Measurements from ENCODE around the gene GPR107.
A peak's percentile ranks its signal among the peaks of the same experiment; 100 is the strongest.
"Not testable (repeated sequence)": the region's sequence is repeated elsewhere in the genome, so short reads cannot be mapped to it uniquely, and the experiment has no call there.

Gene GPR107

GRCh38 chr9:130013326-130013725, 40.4 kb upstream of the GPR107 start:
- no peak for DNase-seq
- H3K27me3 ChIP-seq (replicated peaks) = no peaks in the 10 kb centered on the region
- no peaks in the 10 kb centered on the region for H3K36me3 ChIP-seq (replicated peaks)
- TF ChIP-seq CTCF (IDR thresholded peaks at IDR 0.05; ENCODE audit: low read depth, low read length, missing control alignments) = no peak
- H3K4me3 ChIP-seq (ENCODE audit: low read depth, low read length) = no peak overlapping the region
- in situ Hi-C loops (cut with HindIII; ENCODE audit: low pct_ligation_motif_present, low sequenced_read_pairs) = no loop called here
- no peak overlapping the region for H3K27ac ChIP-seq

- in situ Hi-C loops (cut with HindIII; ENCODE audit: low pct_ligation_motif_present, low sequenced_read_pairs) = no loop called here
- no peak for TF ChIP-seq CTCF (IDR thresholded peaks at IDR 0.05; ENCODE audit: low read depth, low read length, missing control alignments)
- DNase-seq = no peak
- no peaks in the 10 kb centered on the region for H3K27me3 ChIP-seq (replicated peaks)
- no peak overlapping the region for H3K27ac ChIP-seq
- no peak overlapping the region for H3K4me3 ChIP-seq (ENCODE audit: low read depth, low read length)
- no peaks in the 10 kb centered on the region for H3K36me3 ChIP-seq (replicated peaks)
Observed at GRCh38 chr9:130015353-130016019, 38.2 kb upstream of the GPR107 start.

- no peaks in the 10 kb centered on the region for H3K36me3 ChIP-seq (replicated peaks)
- in situ Hi-C loops (cut with HindIII; ENCODE audit: low pct_ligation_motif_present, low sequenced_read_pairs) = no loop called here
- H3K27ac ChIP-seq = peak overlapping the region; percentile 70
- TF ChIP-seq CTCF (IDR thresholded peaks at IDR 0.05; ENCODE audit: low read depth, low read length, missing control alignments) = no peak
- no peaks in the 10 kb centered on the region for H3K27me3 ChIP-seq (replicated peaks)
- DNase-seq = no peak
- no peak overlapping the region for H3K4me3 ChIP-seq (ENCODE audit: low read depth, low read length)
Observed at GRCh38 chr9:130017076-130017475, 36.6 kb upstream of the GPR107 start.

GRCh38 chr9:130017510-130017909, 36.2 kb upstream of the GPR107 start:
- H3K36me3 ChIP-seq (replicated peaks); DNase-seq; H3K4me3 ChIP-seq (ENCODE audit: low read depth, low read length); H3K27me3 ChIP-seq (replicated peaks); in situ Hi-C loops (cut with HindIII; ENCODE audit: low pct_ligation_motif_present, low sequenced_read_pairs): not testable (repeated sequence)
- peak overlapping the region; percentile 70 for H3K27ac ChIP-seq

GRCh38 chr9:130018265-130018664, 35.4 kb upstream of the GPR107 start:
- no peak overlapping the region for H3K4me3 ChIP-seq (ENCODE audit: low read depth, low read length)
- no peaks in the 10 kb centered on the region for H3K27me3 ChIP-seq (replicated peaks)
- DNase-seq = no peak
- no peak for TF ChIP-seq CTCF (IDR thresholded peaks at IDR 0.05; ENCODE audit: low read depth, low read length, missing control alignments)
- in situ Hi-C loops (cut with HindIII; ENCODE audit: low pct_ligation_motif_present, low sequenced_read_pairs) = no loop called here
- no peaks in the 10 kb centered on the region for H3K36me3 ChIP-seq (replicated peaks)
- H3K27ac ChIP-seq = no peak overlapping the region

GRCh38 chr9:130020618-130021017, 33.1 kb upstream of the GPR107 start:
- H3K4me3 ChIP-seq (ENCODE audit: low read depth, low read length) = no peak overlapping the region
- no peaks in the 10 kb centered on the region for H3K36me3 ChIP-seq (replicated peaks)
- in situ Hi-C loops (cut with HindIII; ENCODE audit: low pct_ligation_motif_present, low sequenced_read_pairs) = no loop called here
- no peak for DNase-seq
- no peak for TF ChIP-seq CTCF (IDR thresholded peaks at IDR 0.05; ENCODE audit: low read depth, low read length, missing control alignments)
- no peak overlapping the region for H3K27ac ChIP-seq
- no peaks in the 10 kb centered on the region for H3K27me3 ChIP-seq (replicated peaks)
